Measurements from ENCODE around the gene OR4A47. TPM values are rescaled to one million over a fixed set of nuclear protein-coding genes. Genes with fewer than 3 reads are reported as not detected.
"Not testable (repeated sequence)": the region's sequence is repeated elsewhere in the genome, so short reads cannot be mapped to it uniquely, and the experiment has no call there.

OR4A47 gene, protein sequence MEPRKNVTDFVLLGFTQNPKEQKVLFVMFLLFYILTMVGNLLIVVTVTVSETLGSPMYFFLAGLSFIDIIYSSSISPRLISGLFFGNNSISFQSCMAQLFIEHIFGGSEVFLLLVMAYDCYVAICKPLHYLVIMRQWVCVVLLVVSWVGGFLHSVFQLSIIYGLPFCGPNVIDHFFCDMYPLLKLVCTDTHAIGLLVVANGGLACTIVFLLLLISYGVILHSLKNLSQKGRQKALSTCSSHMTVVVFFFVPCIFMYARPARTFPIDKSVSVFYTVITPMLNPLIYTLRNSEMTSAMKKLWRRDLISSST
- not detected in 2 replicates for total RNA-seq

- DNase-seq (ENCODE audit: low read depth, low spot score), result not testable (repeated sequence)
These were observed at the start of gene OR4A47 for GRCh38 chr11:48488493-48488892. Gene OR4A47, plus strand, starts transcription at chr11:48488793. Its CDS starts 0 bp downstream, at chr11:48488793.

DNA sequence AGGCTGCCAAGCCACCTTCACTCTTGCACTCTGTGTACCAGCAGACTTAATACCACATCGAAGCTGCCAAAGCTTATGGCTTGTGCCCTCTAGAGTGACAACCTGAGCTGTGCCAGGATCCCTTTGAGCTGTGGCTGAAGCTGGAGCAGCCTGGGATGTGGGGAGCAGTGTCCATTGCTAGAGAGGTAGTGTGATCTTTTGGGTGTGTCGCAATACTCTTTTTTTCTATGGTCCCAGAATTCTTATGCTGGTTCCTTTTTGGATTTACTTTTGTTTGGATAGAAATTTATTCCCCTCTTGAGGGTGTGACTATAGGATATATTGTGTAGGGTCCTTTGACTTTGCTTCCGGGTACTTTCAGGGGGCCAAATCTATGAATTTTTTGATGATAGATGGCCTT, 32.7 kb upstream of the OR4A47 start:
- DNase-seq (ENCODE audit: low read depth, low spot score), result not testable (repeated sequence)

- DNase-seq (ENCODE audit: low read depth, low spot score), result not testable (repeated sequence)
These were observed 14.6 kb upstream of the OR4A47 start for GRCh38 chr11:48473966-48474365.

GRCh38 chr11:48474703-48475102, 13.9 kb upstream of the OR4A47 start:
- DNase-seq (ENCODE audit: low read depth, low spot score), result not testable (repeated sequence)

GRCh38 chr11:48506169-48506568, 17.6 kb downstream of the OR4A47 start:
- not testable (repeated sequence) for DNase-seq (ENCODE audit: low read depth, low spot score)

GRCh38 chr11:48538991-48539390, 50.4 kb downstream of the OR4A47 start:
- no peak for DNase-seq (ENCODE audit: low read depth, low spot score)

Other genes with a start within 250 kb of the OR4A47 start
- gene OR4X2, start 243.7 kb upstream of the OR4A47 start, total RNA-seq, result not detected in 2 replicates
- gene OR4X1, start 224.9 kb upstream of the OR4A47 start, total RNA-seq, result not detected in 2 replicates
- gene OR4S1, start 182.6 kb upstream of the OR4A47 start, total RNA-seq, result not detected in 2 replicates
- not detected in 2 replicates for gene OR4C3, start 163.9 kb upstream of the OR4A47 start, total RNA-seq
- not detected in 2 replicates for gene OR4C5, start 122.3 kb upstream of the OR4A47 start, total RNA-seq

All from pulmonary artery endothelial cell (primary cell).